Ascending aorta (tissue), 2 donors: ENCODE data around the gene DDR1. TPM values are rescaled to one million over a fixed set of nuclear protein-coding genes. Genes with fewer than 3 reads are reported as not detected.

Experiments
- DNase-seq, 2 donors: peaks; one replicate each; pipeline ENCODE4 v3.0.0-alpha.2; 2019; ENCODE audit warnings: low spot score in 2 of 2
- H3K27ac ChIP-seq, 2 donors: fragments of 200-600 bp; sonication (generic); one replicate each; pipeline ENCODE4 v1.5.1; 2016 to 2017; ENCODE audit warnings: mild to moderate bottlenecking in 1 of 2
- H3K27me3 ChIP-seq: fragments of 200-600 bp; sonication (generic); one replicate; pipeline ENCODE4 v1.5.1; 2017
- H3K36me3 ChIP-seq, 2 donors: fragments of 200-600 bp; sonication (generic); one replicate each; pipeline ENCODE4 v1.5.1; 2016
- H3K4me1 ChIP-seq, 2 donors: fragments of 200-600 bp; sonication (generic); one replicate each; pipeline ENCODE4 v1.5.1; 2016 to 2017; ENCODE audit warnings: mild to moderate bottlenecking in 1 of 2
- H3K4me3 ChIP-seq, 2 donors: fragments of 200-600 bp; sonication (generic); one replicate each; pipeline ENCODE4 v1.5.1; 2016 to 2017; ENCODE audit warnings: mild to moderate bottlenecking in 1 of 2
- H3K9me3 ChIP-seq, 2 donors: fragments of 200-600 bp; sonication (generic); one replicate each; pipeline ENCODE4 v1.5.1; 2016
- CTCF ChIP-seq, 3 experiments: fragments of 200-600 bp in 2 of 3; fragments of 450-650 bp in 1 of 3; sonication (generic) in 2 of 3; IDR thresholded peaks; one replicate each; pipeline ENCODE4 v1.5.1; 2016 to 2019; ENCODE audit warnings: antibody characterized with exemption in 3 of 3, mild to moderate bottlenecking in 1 of 3, moderate library complexity in 1 of 3
- intact Hi-C: fragments of 100-400 bp; cut with DNase I; formaldehyde crosslinking; loops from one replicate; pipeline ENCODE4 v1.15.1; 2023
- total RNA-seq: library from RNA; depleted of rRNA; stranded (reverse); fragments of >200 nt; gene quantifications from one replicate; pipeline ENCODE4 v1.1.0, GENCODE V29; 2016

DDR1 gene
- 18.8 TPM for total RNA-seq

- TF ChIP-seq CTCF (IDR thresholded peaks at IDR 0.05), result no peak
- Histone ChIP-seq H3K27ac (peak within 1 kb of the TSS; percentile 83 to 90), H3K4me1 (peaks cover 0 to 23% of the 10 kb centered on the region in 2 donors), H3K4me3 (peak within 1 kb of the TSS; percentile 78 to 87), H3K9me3 (no peaks in the 10 kb centered on the region), H3K36me3 (peaks cover 0 to 1% of the 10 kb centered on the region in 2 donors), H3K27me3 (no peaks in the 10 kb centered on the region)
- peak in 1 of 2 donors; percentile 81 for DNase-seq
- intact Hi-C loops, result loop anchor here (1.0 to 2.0 kb wide), 2 partner anchors 24 to 31 kb away; partner anchors contain the start of genes GTF2H4 and VARS2
These were observed at the start of gene DDR1 for GRCh38 chr6:30883685-30884520. Gene DDR1, plus strand, starts transcription at chr6:30884519. Its CDS starts 4,211 bp downstream, at chr6:30888730.

- Histone ChIP-seq H3K4me1 (peaks cover 0 to 11% of the 10 kb centered on the region in 2 donors), H3K27me3 (no peaks in the 10 kb centered on the region), H3K36me3 (no peaks in the 10 kb centered on the region), H3K9me3 (no peaks in the 10 kb centered on the region), H3K4me3 (no peak overlapping the region), H3K27ac (no peak overlapping the region)
- intact Hi-C loops, result no loop called here
- DNase-seq, result no peak
- no peak for TF ChIP-seq CTCF (IDR thresholded peaks at IDR 0.05)
These were observed 49.7 kb upstream of the DDR1 start for GRCh38 chr6:30834646-30835045.

GRCh38 chr6:30835576-30835975 lies 48.7 kb upstream of the DDR1 start:
- Histone ChIP-seq H3K9me3 (no peaks in the 10 kb centered on the region), H3K4me1 (peaks cover 0 to 11% of the 10 kb centered on the region in 2 donors), H3K27ac (peak overlapping the region; percentile 27 to 64), H3K27me3 (no peaks in the 10 kb centered on the region), H3K36me3 (no peaks in the 10 kb centered on the region), H3K4me3 (no peak overlapping the region)
- DNase-seq, result no peak
- no peak for TF ChIP-seq CTCF (IDR thresholded peaks at IDR 0.05)
- intact Hi-C loops, result no loop called here

GRCh38 chr6:30836431-30836866 lies 47.9 kb upstream of the DDR1 start:
- no peak overlapping the region for H3K4me3 ChIP-seq
- H3K27ac ChIP-seq, result peak overlapping the region; percentile 27 to 64
- H3K27me3 ChIP-seq, result no peaks in the 10 kb centered on the region
- H3K4me1 ChIP-seq, result peaks cover 0 to 11% of the 10 kb centered on the region in 2 donors
- intact Hi-C loops, result loop anchor here (2.0 kb wide), 1 partner anchor 40 kb away; no protein-coding TSS in a partner anchor
- no peaks in the 10 kb centered on the region for H3K9me3 ChIP-seq
- no peak for TF ChIP-seq CTCF (IDR thresholded peaks at IDR 0.05)
- H3K36me3 ChIP-seq, result no peaks in the 10 kb centered on the region
- DNase-seq, result peak in 1 of 2 donors; percentile 82

GRCh38 chr6:30836957-30837356 lies 47.4 kb upstream of the DDR1 start:
- Histone ChIP-seq H3K36me3 (no peaks in the 10 kb centered on the region), H3K27ac (peak overlapping the region; percentile 27 to 64), H3K9me3 (no peaks in the 10 kb centered on the region), H3K4me1 (peaks cover 0 to 11% of the 10 kb centered on the region in 2 donors), H3K27me3 (no peaks in the 10 kb centered on the region), H3K4me3 (no peak overlapping the region)
- intact Hi-C loops, result loop anchor here (2.0 kb wide), 1 partner anchor 40 kb away; no protein-coding TSS in a partner anchor
- no peak for DNase-seq
- TF ChIP-seq CTCF (IDR thresholded peaks at IDR 0.05), result no peak
